Hepatocyte (in vitro differentiated cells): ENCODE data around the gene KDELR3. TPM values are rescaled to one million over a fixed set of nuclear protein-coding genes. Genes with fewer than 3 reads are reported as not detected.

Source experiments
- DNase-seq: peaks from one replicate; pipeline ENCODE4 v3.0.0-alpha.2; 2016; ENCODE audit warnings: low spot score
- H2AFZ ChIP-seq: fragments of 200-600 bp; sonication (generic); 2 replicates; pipeline ENCODE4 v1.6.0; 2016; ENCODE audit warnings: antibody characterized with exemption, mild to moderate bottlenecking
- H3K27ac ChIP-seq: fragments of 200-600 bp; sonication (generic); 2 replicates; pipeline ENCODE4 v1.5.1; 2016; ENCODE audit warnings: mild to moderate bottlenecking
- H3K27me3 ChIP-seq: fragments of 200-600 bp; sonication (generic); 2 replicates; pipeline ENCODE4 v1.6.1; 2016
- H3K36me3 ChIP-seq: fragments of 200-600 bp; sonication (generic); replicated peaks from 2 replicates; pipeline ENCODE4 v1.5.1; 2016; ENCODE audit warnings: low read depth; ENCODE audit not compliant: insufficient read depth
- H3K4me1 ChIP-seq: fragments of 200-600 bp; sonication (generic); 2 replicates; pipeline ENCODE4 v1.5.1; 2016; ENCODE audit warnings: mild to moderate bottlenecking, moderate library complexity; ENCODE audit not compliant: insufficient read depth
- H3K4me2 ChIP-seq: fragments of 200-600 bp; sonication (generic); 2 replicates; pipeline ENCODE4 v1.6.0; 2016
- H3K4me3 ChIP-seq: fragments of 200-600 bp; sonication (generic); 2 replicates; pipeline ENCODE4 v1.5.1; 2016; ENCODE audit warnings: mild to moderate bottlenecking
- H3K79me2 ChIP-seq: fragments of 200-600 bp; sonication (generic); 2 replicates; pipeline ENCODE4 v1.6.0; 2017; ENCODE audit warnings: mild to moderate bottlenecking
- H3K9me2 ChIP-seq: fragments of 200-600 bp; sonication (generic); replicated peaks from 2 replicates; pipeline ENCODE4 v1.6.0; 2017; ENCODE audit warnings: mild to moderate bottlenecking; ENCODE audit not compliant: insufficient read depth
- H3K9me3 ChIP-seq: fragments of 200-600 bp; sonication (generic); 2 replicates; pipeline ENCODE4 v1.5.1; 2016; ENCODE audit warnings: low read depth, mild to moderate bottlenecking
- H4K20me1 ChIP-seq: fragments of 200-600 bp; sonication (generic); 2 replicates; pipeline ENCODE4 v1.6.0; 2016; ENCODE audit warnings: mild to moderate bottlenecking; ENCODE audit not compliant: insufficient read depth, poor library complexity, severe bottlenecking
- EZH2 ChIP-seq: fragments of 200-600 bp; sonication (generic); IDR thresholded peaks from 2 replicates; pipeline ENCODE4 v1.6.1; 2016; ENCODE audit warnings: antibody characterized with exemption, mild to moderate bottlenecking, borderline replicate concordance
- EZH2phosphoT487 ChIP-seq: fragments of 200-600 bp; sonication (generic); IDR thresholded peaks from one replicate; pipeline ENCODE4 v1.6.1; 2018; ENCODE audit warnings: antibody characterized with exemption, mild to moderate bottlenecking, low read depth, moderate library complexity; ENCODE audit not compliant: unreplicated experiment, severe bottlenecking
- WGBS: methylation state at CpG from one replicate; pipeline ENCODE4 v1.1.6; 2016; ENCODE audit warnings: low lambda C conversion rate; ENCODE audit errors: missing lambda C conversion rate; 5-methylcytosine and 5-hydroxymethylcytosine counted together
- polyA plus RNA-seq: library from polyadenylated mRNA; unstranded; fragments of >200 nt; fragmentation: Nextera tagmentation; extraction: Ambion mirVana; gene quantifications from 2 replicates; pipeline ENCODE4 v1.2.1, GENCODE V29; 2016
- total RNA-seq: library from RNA; depleted of rRNA; stranded (reverse); fragments of >200 nt; gene quantifications from 2 replicates; pipeline ENCODE4 v1.2.3, GENCODE V29; 2014
- TF ChIP-seq, protein P1 (sequence below): fragments of 200-600 bp; sonication (generic); IDR thresholded peaks from 2 replicates; pipeline ENCODE4 v1.5.1; 2016; ENCODE audit warnings: antibody characterized with exemption, mild to moderate bottlenecking; ENCODE audit not compliant: poor library complexity

The KDELR3 gene
- total and polyA plus RNA-seq, 2 experiments from 2014 or later, result 92.4 to 171 TPM

DNA sequence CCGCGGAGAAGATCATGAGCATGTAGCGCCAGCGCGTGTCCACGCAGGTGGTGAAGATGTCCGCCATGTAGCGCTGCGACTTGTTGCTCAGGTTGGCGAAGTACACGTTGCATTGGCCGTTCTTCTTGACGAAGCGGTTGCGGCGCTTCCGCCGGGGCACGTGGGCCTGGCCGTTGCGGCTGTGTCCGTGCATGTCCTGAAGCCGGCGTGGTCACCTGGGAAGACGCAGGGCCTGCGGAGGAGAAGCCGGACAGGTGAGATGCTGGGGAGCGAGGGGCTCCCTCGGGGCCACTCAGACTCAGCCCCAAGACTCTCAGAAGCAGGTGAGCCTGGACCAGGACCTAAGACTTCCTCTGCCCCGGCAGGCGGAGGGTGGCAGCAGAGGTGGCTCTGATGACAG lies 40.0 kb upstream of the KDELR3 start:
- TF ChIP-seq EZH2, result no peak
- TF ChIP-seq, protein P1, sequence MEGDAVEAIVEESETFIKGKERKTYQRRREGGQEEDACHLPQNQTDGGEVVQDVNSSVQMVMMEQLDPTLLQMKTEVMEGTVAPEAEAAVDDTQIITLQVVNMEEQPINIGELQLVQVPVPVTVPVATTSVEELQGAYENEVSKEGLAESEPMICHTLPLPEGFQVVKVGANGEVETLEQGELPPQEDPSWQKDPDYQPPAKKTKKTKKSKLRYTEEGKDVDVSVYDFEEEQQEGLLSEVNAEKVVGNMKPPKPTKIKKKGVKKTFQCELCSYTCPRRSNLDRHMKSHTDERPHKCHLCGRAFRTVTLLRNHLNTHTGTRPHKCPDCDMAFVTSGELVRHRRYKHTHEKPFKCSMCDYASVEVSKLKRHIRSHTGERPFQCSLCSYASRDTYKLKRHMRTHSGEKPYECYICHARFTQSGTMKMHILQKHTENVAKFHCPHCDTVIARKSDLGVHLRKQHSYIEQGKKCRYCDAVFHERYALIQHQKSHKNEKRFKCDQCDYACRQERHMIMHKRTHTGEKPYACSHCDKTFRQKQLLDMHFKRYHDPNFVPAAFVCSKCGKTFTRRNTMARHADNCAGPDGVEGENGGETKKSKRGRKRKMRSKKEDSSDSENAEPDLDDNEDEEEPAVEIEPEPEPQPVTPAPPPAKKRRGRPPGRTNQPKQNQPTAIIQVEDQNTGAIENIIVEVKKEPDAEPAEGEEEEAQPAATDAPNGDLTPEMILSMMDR, result no peak
- TF ChIP-seq EZH2phosphoT487, result no peak
- Histone ChIP-seq H3K9me2 (no peaks in the 10 kb centered on the region), H3K9me3 (no peaks in the 10 kb centered on the region), H3K4me2 (no peak overlapping the region), H3K27ac (no peak overlapping the region), H3K4me1 (peaks cover 4% of the 10 kb centered on the region), H2AFZ (no peak overlapping the region), H4K20me1 (no peaks in the 10 kb centered on the region), H3K79me2 (no peaks in the 10 kb centered on the region), H3K36me3 (no peaks in the 10 kb centered on the region), H3K27me3 (no peaks in the 10 kb centered on the region), H3K4me3 (no peak overlapping the region)
- no peak for DNase-seq
- 95% methylated on average over 30 of the region's 31 CpGs for WGBS

DNA sequence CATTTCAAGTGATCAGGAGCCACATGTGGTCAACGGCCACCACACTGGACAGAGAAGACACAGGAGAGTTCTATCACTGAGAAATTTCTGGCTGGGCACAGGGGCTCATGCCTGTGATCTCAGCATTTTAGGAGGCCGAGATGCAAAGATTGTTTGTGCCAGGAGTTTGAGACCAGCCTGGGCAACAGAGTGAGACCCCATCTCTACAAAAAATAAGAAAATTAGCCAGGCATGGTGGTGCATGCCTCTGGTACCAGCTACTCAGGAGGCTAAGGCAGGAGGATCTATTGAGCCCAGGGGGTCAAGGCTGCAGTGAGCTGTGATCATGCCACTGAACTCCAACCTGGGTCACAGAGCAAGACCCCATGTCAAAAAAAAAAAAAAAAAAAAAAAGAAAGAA lies 39.2 kb upstream of the KDELR3 start:
- H3K27ac ChIP-seq, result no peak overlapping the region
- H3K4me3 ChIP-seq, result no peak overlapping the region
- WGBS, result 95% methylated on average over 2 of the region's 2 CpGs
- H3K36me3 ChIP-seq, result no peaks in the 10 kb centered on the region
- no peak for DNase-seq
- peaks cover 1% of the 10 kb centered on the region for H3K4me1 ChIP-seq
- H4K20me1 ChIP-seq, result no peaks in the 10 kb centered on the region
- H3K9me3 ChIP-seq, result no peaks in the 10 kb centered on the region
- H3K79me2 ChIP-seq, result no peaks in the 10 kb centered on the region
- H3K27me3 ChIP-seq, result no peaks in the 10 kb centered on the region
- no peak overlapping the region for H3K4me2 ChIP-seq
- TF ChIP-seq, protein P1, result no peak
- TF ChIP-seq EZH2phosphoT487 (no peak), EZH2 (no peak)
- H3K9me2 ChIP-seq, result no peaks in the 10 kb centered on the region
- H2AFZ ChIP-seq, result no peak overlapping the region

GRCh38 chr22:38429499-38430068 lies 38.3 kb upstream of the KDELR3 start:
- TF ChIP-seq EZH2phosphoT487 (no peak), EZH2 (no peak)
- TF ChIP-seq, protein P1, result no peak
- 54% methylated on average over 16 of the region's 16 CpGs for WGBS
- DNase-seq, result no peak

More at GRCh38 chr22:38429499-38430068, 38.3 kb upstream of the KDELR3 start:
- Histone ChIP-seq H2AFZ (no peak overlapping the region), H3K9me3 (no peaks in the 10 kb centered on the region), H3K4me3 (no peak overlapping the region), H4K20me1 (no peaks in the 10 kb centered on the region), H3K27ac (no peak overlapping the region), H3K4me2 (no peak overlapping the region), H3K36me3 (no peaks in the 10 kb centered on the region), H3K4me1 (no peaks in the 10 kb centered on the region), H3K27me3 (no peaks in the 10 kb centered on the region), H3K9me2 (no peaks in the 10 kb centered on the region), H3K79me2 (no peaks in the 10 kb centered on the region)
